GM12878 (cell line): ENCODE data around the gene TRAPPC12. TPM values are rescaled to one million over a fixed set of nuclear protein-coding genes. Genes with fewer than 3 reads are reported as not detected.

ENCODE experiments used
- ATAC-seq: fragments of 200-7000 bp; cut with Tn5 transposase; 3 replicates; pipeline ENCODE4 v1.9.1; 2020; ENCODE audit warnings: mild to moderate bottlenecking, moderate library complexity
- BruUV-seq: library from RNA; stranded (reverse); fragments of 400-500 nt; replicated peaks from 2 replicates; lab custom pipeline; 2021; lab: Mats Ljungman, UMichigan
- CTCF ChIA-PET: fragments of 300-600 bp; sonication (Branson Sonifier 250); formaldehyde crosslinking; extraction: SDS; loops from one replicate; lab custom pipeline; 2021; ENCODE audit warnings: inconsistent platforms; lab: Yijun Ruan, JAX
- POLR2A ChIA-PET: fragments of 350-600 bp; formaldehyde crosslinking; extraction: SDS; loops from one replicate; lab custom pipeline; 2021; ENCODE audit warnings: inconsistent platforms; lab: Charles Lee
- RAD21 ChIA-PET: fragments of 300-600 bp; sonication (Branson Sonifier 250); formaldehyde crosslinking; loops from one replicate; lab custom pipeline; 2023; ENCODE audit warnings: antibody characterized with exemption; ENCODE audit not compliant: unreplicated experiment; lab: Charles Lee
- SMC1A ChIA-PET: fragments of 300-600 bp; sonication (Branson Sonifier 250); formaldehyde crosslinking; loops from one replicate; lab custom pipeline; 2023; ENCODE audit not compliant: unreplicated experiment, uncharacterized antibody; lab: Charles Lee
- DNase-seq: peaks from one replicate; pipeline ENCODE4 v3.0.0-alpha.2; 2011; ENCODE audit warnings: low read depth, low spot score
- FAIRE-seq: peaks from 3 replicates; lab custom pipeline; 2011; peaks lifted over from hg19 to GRCh38; lab: Jason Lieb, UNC
- H2AFZ ChIP-seq: 2 replicates; pipeline ENCODE4 v1.6.0; 2011; ENCODE audit warnings: low read depth, low read length, control low read depth; ENCODE audit not compliant: control insufficient read depth
- H3K27ac ChIP-seq: 2 replicates; pipeline ENCODE4 v1.5.1; 2011; ENCODE audit warnings: control low read depth; ENCODE audit not compliant: control insufficient read depth, insufficient read depth
- H3K27me3 ChIP-seq, 2 experiments: replicated peaks in 1 of 2; 2 replicates each; pipeline versions ENCODE4 v1.6.0 to v1.6.1; 2011; ENCODE audit warnings: low read length in 1 of 2; ENCODE audit not compliant: control insufficient read depth in 2 of 2, insufficient read depth in 2 of 2
- H3K36me3 ChIP-seq, 2 experiments: 2 replicates each; pipeline ENCODE4 v1.5.1; 2011; ENCODE audit warnings: low read length in 1 of 2; ENCODE audit not compliant: control insufficient read depth in 2 of 2, insufficient read depth in 2 of 2
- H3K4me1 ChIP-seq: 2 replicates; pipeline ENCODE4 v1.6.1; 2011; ENCODE audit warnings: mild to moderate bottlenecking, low read length, moderate library complexity, mixed read lengths; ENCODE audit not compliant: control insufficient read depth, insufficient read depth
- H3K4me2 ChIP-seq: 2 replicates; pipeline ENCODE4 v1.6.0; 2011; ENCODE audit warnings: control low read depth; ENCODE audit not compliant: control insufficient read depth, insufficient read depth
- H3K4me3 ChIP-seq: fragments of 200-600 bp; sonication (generic); 2 replicates; pipeline ENCODE4 v1.5.1; 2016
- H3K79me2 ChIP-seq: 2 replicates; pipeline ENCODE4 v1.6.0; 2011; ENCODE audit warnings: low read length; ENCODE audit not compliant: control insufficient read depth, insufficient read depth
- H3K9ac ChIP-seq: 2 replicates; pipeline ENCODE4 v1.8.0; 2011; ENCODE audit warnings: low read length, control low read depth, mixed read lengths; ENCODE audit not compliant: control insufficient read depth, insufficient read depth
- H3K9me3 ChIP-seq: replicated peaks from 3 replicates; pipeline ENCODE4 v1.5.1; 2011; ENCODE audit warnings: mild to moderate bottlenecking, low read length; ENCODE audit not compliant: control insufficient read depth, insufficient read depth
- H4K20me1 ChIP-seq: 2 replicates; pipeline ENCODE4 v1.6.0; 2011; ENCODE audit not compliant: control insufficient read depth, insufficient read depth
- GABPA ChIP-seq: IDR thresholded peaks from 2 replicates; pipeline ENCODE4 v1.6.1; 2014; ENCODE audit warnings: antibody characterized with exemption, low read depth, mild to moderate bottlenecking, inconsistent platforms
- HDAC2 ChIP-seq: fragments of 200-600 bp; sonication (generic); IDR thresholded peaks from 2 replicates; pipeline ENCODE4 v1.6.1; 2017
- IKZF1 ChIP-seq: fragments of 450-650 bp; conservative IDR thresholded peaks from 2 replicates; pipeline ENCODE4 v1.6.1; 2017; ENCODE audit warnings: antibody characterized with exemption, mild to moderate bottlenecking
- SPI1 ChIP-seq: IDR thresholded peaks from 2 replicates; pipeline ENCODE4 v1.6.1; 2011; ENCODE audit warnings: low read depth, mild to moderate bottlenecking, low read length, moderate library complexity, borderline replicate concordance; ENCODE audit not compliant: insufficient read depth
- YBX1 ChIP-seq: fragments of 450-650 bp; IDR thresholded peaks from 2 replicates; pipeline ENCODE4 v1.6.1; 2016; ENCODE audit warnings: antibody characterized with exemption
- WGBS: methylation state at CpG from one replicate; pipeline ENCODE4 v1.1.6; 2016; ENCODE audit warnings: low lambda C conversion rate; ENCODE audit not compliant: insufficient replicate concordance, insufficient coverage; ENCODE audit errors: missing lambda C conversion rate; 5-methylcytosine and 5-hydroxymethylcytosine counted together
- in situ Hi-C: fragments of 300-500 bp; cut with MboI; formaldehyde crosslinking; loops from 9 replicates; pipeline ENCODE4 v1.14.3; 2018; ENCODE audit warnings: mixed read lengths
- intact Hi-C: fragments of 100-400 bp; cut with micrococcal nuclease; formaldehyde crosslinking; loops from one replicate; pipeline ENCODE4 v1.14.2; 2022; ENCODE audit not compliant: unreplicated experiment
- polyA plus RNA-seq, 11 experiments: library from polyadenylated mRNA; depleted of rRNA in 4 of 11; unstranded in 6 of 11; stranded (reverse) in 5 of 11; fragments of >200 nt; fragmentation: Nextera tagmentation in 4 of 11; fragmentation: Illumina TruSeq in 1 of 11; extraction: Ambion mirVana in 4 of 11; extraction: Trizol in 1 of 11; gene quantifications; 1 replicate in 1 of 11; 2 replicates in 10 of 11; pipeline versions ENCODE4 v1.2.1 to v1.2.3, GENCODE V29; 2011 to 2016; ENCODE audit warnings: inconsistent platforms in 2 of 11, missing spikeins in 2 of 11, low read depth in 1 of 11
- total RNA-seq, 4 experiments: library from RNA; depleted of rRNA in 3 of 4; stranded (reverse); fragments of >200 nt in 3 of 4; fragmentation: Illumina TruSeq in 1 of 4; extraction: Trizol in 1 of 4; gene quantifications; 2 replicates each; pipeline versions ENCODE4 v1.2.1 to v1.2.3, GENCODE V29; 2013 to 2021
- TF ChIP-seq, protein P1 (sequence below): fragments of 450-650 bp; IDR thresholded peaks from 2 replicates; pipeline ENCODE4 v1.6.1; 2018; ENCODE audit warnings: borderline replicate concordance, mild to moderate bottlenecking; ENCODE audit not compliant: partially characterized antibody
- TF ChIP-seq, protein P2 (sequence below): fragments of 450-650 bp; formaldehyde crosslinking; IDR thresholded peaks from 2 replicates; pipeline ENCODE4 v1.5.0; 2022; ENCODE audit warnings: mild to moderate bottlenecking, missing genetic modification characterization

TRAPPC12 gene
- total and polyA plus RNA-seq, 10 of the 15 experiments (the other 5 are each of a cell fraction or from before 2014, with no cell fraction given): 8.6 to 77.1 (median 37.4) TPM

DNA sequence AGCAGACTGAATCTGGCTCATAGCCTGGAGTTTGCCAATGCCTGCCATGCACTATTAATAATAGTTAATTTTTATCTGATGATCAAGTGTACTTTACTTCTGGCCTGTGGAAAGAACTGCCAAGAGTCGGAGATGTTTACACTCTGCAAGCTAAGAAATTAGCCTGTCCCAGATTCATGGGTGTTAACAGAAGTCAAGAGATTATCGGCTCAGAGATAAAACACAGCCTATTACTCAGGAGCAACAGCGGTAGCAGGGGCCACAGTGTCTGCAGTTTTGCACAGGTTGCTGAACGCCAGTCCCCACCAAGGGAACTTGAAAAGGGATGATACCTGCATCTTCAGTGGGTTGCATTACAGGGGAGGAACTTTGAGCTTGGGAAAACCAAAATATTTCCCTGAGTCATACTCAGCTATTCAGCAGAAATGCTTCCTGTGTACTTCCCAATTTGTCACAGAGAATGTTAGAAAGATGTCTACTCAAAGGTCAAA is 144.1 kb downstream of the TRAPPC12 start:
- ChIA-PET RAD21 (no interaction called here), SMC1A (interaction anchor here (0.8 to 0.9 kb wide), 2 partner anchors 33 to 34 kb away, joined by 3 to 4 read pairs; partner anchors contain the start of gene RNASEH1), POLR2A (interaction anchor here (0.6 kb wide), 1 partner anchor 829 kb away, joined by 3 read pairs; no protein-coding TSS in a partner anchor), CTCF (interaction anchor here (0.6 kb wide), 1 partner anchor 14 kb away, joined by 3 read pairs; no protein-coding TSS in a partner anchor)
- no peak overlapping the region for H3K9ac ChIP-seq
- TF ChIP-seq IKZF1: no peak
- no peak for TF ChIP-seq YBX1
- no peak for TF ChIP-seq HDAC2
- no peak for TF ChIP-seq GABPA
- TF ChIP-seq, protein P1, sequence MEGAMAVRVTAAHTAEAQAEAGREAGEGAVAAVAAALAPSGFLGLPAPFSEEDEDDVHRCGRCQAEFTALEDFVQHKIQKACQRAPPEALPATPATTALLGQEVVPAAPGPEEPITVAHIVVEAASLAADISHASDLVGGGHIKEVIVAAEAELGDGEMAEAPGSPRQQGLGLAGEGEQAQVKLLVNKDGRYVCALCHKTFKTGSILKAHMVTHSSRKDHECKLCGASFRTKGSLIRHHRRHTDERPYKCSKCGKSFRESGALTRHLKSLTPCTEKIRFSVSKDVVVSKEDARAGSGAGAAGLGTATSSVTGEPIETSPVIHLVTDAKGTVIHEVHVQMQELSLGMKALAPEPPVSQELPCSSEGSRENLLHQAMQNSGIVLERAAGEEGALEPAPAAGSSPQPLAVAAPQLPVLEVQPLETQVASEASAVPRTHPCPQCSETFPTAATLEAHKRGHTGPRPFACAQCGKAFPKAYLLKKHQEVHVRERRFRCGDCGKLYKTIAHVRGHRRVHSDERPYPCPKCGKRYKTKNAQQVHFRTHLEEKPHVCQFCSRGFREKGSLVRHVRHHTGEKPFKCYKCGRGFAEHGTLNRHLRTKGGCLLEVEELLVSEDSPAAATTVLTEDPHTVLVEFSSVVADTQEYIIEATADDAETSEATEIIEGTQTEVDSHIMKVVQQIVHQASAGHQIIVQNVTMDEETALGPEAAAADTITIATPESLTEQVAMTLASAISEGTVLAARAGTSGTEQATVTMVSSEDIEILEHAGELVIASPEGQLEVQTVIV: no peak
- TF ChIP-seq, protein P2, sequence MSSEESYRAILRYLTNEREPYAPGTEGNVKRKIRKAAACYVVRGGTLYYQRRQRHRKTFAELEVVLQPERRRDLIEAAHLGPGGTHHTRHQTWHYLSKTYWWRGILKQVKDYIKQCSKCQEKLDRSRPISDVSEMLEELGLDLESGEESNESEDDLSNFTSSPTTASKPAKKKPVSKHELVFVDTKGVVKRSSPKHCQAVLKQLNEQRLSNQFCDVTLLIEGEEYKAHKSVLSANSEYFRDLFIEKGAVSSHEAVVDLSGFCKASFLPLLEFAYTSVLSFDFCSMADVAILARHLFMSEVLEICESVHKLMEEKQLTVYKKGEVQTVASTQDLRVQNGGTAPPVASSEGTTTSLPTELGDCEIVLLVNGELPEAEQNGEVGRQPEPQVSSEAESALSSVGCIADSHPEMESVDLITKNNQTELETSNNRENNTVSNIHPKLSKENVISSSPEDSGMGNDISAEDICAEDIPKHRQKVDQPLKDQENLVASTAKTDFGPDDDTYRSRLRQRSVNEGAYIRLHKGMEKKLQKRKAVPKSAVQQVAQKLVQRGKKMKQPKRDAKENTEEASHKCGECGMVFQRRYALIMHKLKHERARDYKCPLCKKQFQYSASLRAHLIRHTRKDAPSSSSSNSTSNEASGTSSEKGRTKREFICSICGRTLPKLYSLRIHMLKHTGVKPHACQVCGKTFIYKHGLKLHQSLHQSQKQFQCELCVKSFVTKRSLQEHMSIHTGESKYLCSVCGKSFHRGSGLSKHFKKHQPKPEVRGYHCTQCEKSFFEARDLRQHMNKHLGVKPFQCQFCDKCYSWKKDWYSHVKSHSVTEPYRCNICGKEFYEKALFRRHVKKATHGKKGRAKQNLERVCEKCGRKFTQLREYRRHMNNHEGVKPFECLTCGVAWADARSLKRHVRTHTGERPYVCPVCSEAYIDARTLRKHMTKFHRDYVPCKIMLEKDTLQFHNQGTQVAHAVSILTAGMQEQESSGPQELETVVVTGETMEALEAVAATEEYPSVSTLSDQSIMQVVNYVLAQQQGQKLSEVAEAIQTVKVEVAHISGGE (CRISPR knock-in tag): no peak
- TF ChIP-seq SPI1: no peak
- no peaks in the 10 kb centered on the region for H3K36me3 ChIP-seq
- no peak overlapping the region for H2AFZ ChIP-seq
- DNase-seq: no peak
- no peaks in the 10 kb centered on the region for H3K9me3 ChIP-seq
- H3K27me3 ChIP-seq: no peaks in the 10 kb centered on the region
- 82% methylated on average over 4 of the region's 4 CpGs for WGBS
- in situ Hi-C loops: no loop called here
- H3K4me2 ChIP-seq: no peak overlapping the region
- no peaks in the 10 kb centered on the region; the same call in 1 of the 2 replicates for H3K79me2 ChIP-seq
- no peak for FAIRE-seq
- H3K4me3 ChIP-seq: no peak overlapping the region
- H4K20me1 ChIP-seq: no peaks in the 10 kb centered on the region
- no TSS peak for BruUV-seq
- intact Hi-C loops: no loop called here
- H3K27ac ChIP-seq: no peak overlapping the region
- peaks cover 6% of the 10 kb centered on the region for H3K4me1 ChIP-seq
- no peak for ATAC-seq
